ENCODE data around the gene ADRA2A.

The ADRA2A gene

GRCh38 chr10:111117528-111118277 is 40.9 kb downstream of the ADRA2A start:
- TF ChIP-seq CTCF (conservative IDR thresholded peaks at IDR 0.05; ENCODE audit: control insufficient read depth, insufficient read depth, low read depth, low read length), result no peak
- no peak overlapping the region for H3K4me3 ChIP-seq (ENCODE audit: control insufficient read depth, low read depth, low read length)
- DNase-seq (ENCODE audit: low read depth), result no peak

DNA sequence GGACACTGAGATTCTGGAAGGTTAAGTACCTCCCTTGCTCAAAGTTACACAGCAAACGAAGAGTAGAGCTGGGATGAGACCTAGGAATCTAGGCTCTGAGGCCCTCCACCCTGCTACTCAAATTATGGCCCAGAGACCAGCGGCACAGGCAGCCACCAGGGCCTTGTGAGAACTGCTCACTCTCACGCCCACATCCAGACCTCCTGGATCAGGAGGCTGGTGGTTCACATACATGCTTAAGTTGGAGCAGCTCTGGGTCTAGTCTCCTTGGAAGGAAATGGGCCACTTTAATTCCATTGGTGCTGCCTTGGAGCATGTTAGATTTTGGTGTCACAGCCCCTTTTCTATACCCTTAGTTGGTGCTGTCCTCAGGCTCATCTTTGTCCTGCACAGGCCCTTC is 41.9 kb downstream of the ADRA2A start:
- DNase-seq (ENCODE audit: low read depth), result no peak
- no peak overlapping the region for H3K4me3 ChIP-seq (ENCODE audit: control insufficient read depth, low read depth, low read length)
- TF ChIP-seq CTCF (conservative IDR thresholded peaks at IDR 0.05; ENCODE audit: control insufficient read depth, insufficient read depth, low read depth, low read length), result no peak

- no peak overlapping the region for H3K4me3 ChIP-seq (ENCODE audit: control insufficient read depth, low read depth, low read length)
- no peak for TF ChIP-seq CTCF (conservative IDR thresholded peaks at IDR 0.05; ENCODE audit: control insufficient read depth, insufficient read depth, low read depth, low read length)
Observed at GRCh38 chr10:111119637-111120036, 42.8 kb downstream of the ADRA2A start.

GRCh38 chr10:111122127-111122526 is 45.3 kb downstream of the ADRA2A start:
- TF ChIP-seq CTCF (conservative IDR thresholded peaks at IDR 0.05; ENCODE audit: control insufficient read depth, insufficient read depth, low read depth, low read length), result no peak
- H3K4me3 ChIP-seq (ENCODE audit: control insufficient read depth, low read depth, low read length), result no peak overlapping the region
- no peak for DNase-seq (ENCODE audit: low read depth)

More at GRCh38 chr10:111119637-111120036, 42.8 kb downstream of the ADRA2A start:
- DNase-seq (ENCODE audit: low read depth), result no peak

GRCh38 chr10:111123883-111124282 is 47.1 kb downstream of the ADRA2A start:
- no peak overlapping the region for H3K4me3 ChIP-seq (ENCODE audit: control insufficient read depth, low read depth, low read length)
- no peak for TF ChIP-seq CTCF (conservative IDR thresholded peaks at IDR 0.05; ENCODE audit: control insufficient read depth, insufficient read depth, low read depth, low read length)
- no peak for DNase-seq (ENCODE audit: low read depth)

DNA sequence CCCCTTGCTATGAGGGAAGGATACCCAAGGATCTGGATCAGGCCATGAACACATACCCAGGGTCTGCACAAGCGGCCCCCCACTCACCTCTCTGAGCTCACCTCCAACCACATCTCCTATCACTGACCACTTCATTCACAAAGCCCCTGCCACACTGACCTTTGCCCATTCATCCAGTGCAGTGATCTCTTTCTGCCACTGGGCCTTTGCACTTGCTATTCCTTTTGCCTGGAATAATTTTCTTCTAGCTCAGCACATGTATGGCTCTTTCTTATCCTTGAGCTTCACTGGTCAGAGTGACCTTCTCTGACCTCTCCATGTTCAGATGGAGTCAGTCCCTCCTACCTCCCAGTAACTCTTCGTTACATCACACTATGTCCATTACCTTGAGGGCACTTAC is 48.3 kb downstream of the ADRA2A start:
- no peak for DNase-seq (ENCODE audit: low read depth)
- no peak for TF ChIP-seq CTCF (conservative IDR thresholded peaks at IDR 0.05; ENCODE audit: control insufficient read depth, insufficient read depth, low read depth, low read length)
- H3K4me3 ChIP-seq (ENCODE audit: control insufficient read depth, low read depth, low read length), result no peak overlapping the region

Measured in fibroblast of mammary gland (primary cell).